ENCODE data around the gene CCL4L2.
"Not testable (repeated sequence)": the region's sequence is repeated elsewhere in the genome, so short reads cannot be mapped to it uniquely, and the experiment has no call there.

CCL4L2 gene

DNA sequence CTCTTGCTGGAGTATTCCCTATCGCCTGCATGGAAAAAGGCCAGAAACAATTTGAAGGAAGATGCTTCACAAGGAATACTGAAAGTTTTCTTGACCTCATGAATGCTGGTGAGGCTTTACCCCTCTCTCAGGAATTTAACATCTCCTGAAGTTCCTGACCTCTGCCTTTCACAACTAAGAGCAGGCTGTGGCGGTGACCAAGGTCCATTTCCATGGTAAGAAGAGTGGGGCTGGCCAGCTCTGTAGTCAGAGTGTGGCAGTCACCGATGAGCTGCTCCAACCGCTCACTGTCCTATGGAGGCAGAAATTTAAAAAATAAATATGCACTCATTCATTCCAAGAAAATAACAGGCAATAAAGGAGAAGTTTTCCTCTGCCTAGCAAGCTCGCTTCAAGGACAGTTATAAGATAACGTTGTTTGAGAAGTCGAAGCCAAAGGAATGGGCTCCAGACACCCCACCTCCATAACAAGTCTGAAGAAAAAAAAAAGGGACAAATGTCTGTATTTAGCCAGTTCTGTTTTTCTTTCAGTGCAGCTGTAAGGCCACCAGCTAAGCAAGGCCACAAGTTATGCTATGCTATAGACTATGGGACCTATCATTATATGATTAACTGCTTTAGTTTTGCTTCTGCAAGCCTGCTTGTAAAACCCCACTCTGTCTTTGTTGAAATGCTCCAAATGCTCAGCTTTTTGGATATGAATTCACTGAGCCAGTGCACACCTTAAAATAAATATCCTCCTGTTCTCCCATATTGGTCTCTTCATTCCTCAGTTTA is 6.0 kb upstream of the CCL4L2 start:
- no peak for DNase-seq
- peaks cover 27% of the 10 kb centered on the region for H3K27me3 ChIP-seq
- no peaks in the 10 kb centered on the region for H3K4me1 ChIP-seq
- TF ChIP-seq, protein P1, sequence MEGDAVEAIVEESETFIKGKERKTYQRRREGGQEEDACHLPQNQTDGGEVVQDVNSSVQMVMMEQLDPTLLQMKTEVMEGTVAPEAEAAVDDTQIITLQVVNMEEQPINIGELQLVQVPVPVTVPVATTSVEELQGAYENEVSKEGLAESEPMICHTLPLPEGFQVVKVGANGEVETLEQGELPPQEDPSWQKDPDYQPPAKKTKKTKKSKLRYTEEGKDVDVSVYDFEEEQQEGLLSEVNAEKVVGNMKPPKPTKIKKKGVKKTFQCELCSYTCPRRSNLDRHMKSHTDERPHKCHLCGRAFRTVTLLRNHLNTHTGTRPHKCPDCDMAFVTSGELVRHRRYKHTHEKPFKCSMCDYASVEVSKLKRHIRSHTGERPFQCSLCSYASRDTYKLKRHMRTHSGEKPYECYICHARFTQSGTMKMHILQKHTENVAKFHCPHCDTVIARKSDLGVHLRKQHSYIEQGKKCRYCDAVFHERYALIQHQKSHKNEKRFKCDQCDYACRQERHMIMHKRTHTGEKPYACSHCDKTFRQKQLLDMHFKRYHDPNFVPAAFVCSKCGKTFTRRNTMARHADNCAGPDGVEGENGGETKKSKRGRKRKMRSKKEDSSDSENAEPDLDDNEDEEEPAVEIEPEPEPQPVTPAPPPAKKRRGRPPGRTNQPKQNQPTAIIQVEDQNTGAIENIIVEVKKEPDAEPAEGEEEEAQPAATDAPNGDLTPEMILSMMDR (IDR thresholded peaks at IDR 0.05; ENCODE audit: low read depth, low read length) = no peak
- no peak overlapping the region for H3K4me3 ChIP-seq (ENCODE audit: low read depth, low read length)
- H3K36me3 ChIP-seq = no peaks in the 10 kb centered on the region
- H3K9me3 ChIP-seq = no peaks in the 10 kb centered on the region

DNA sequence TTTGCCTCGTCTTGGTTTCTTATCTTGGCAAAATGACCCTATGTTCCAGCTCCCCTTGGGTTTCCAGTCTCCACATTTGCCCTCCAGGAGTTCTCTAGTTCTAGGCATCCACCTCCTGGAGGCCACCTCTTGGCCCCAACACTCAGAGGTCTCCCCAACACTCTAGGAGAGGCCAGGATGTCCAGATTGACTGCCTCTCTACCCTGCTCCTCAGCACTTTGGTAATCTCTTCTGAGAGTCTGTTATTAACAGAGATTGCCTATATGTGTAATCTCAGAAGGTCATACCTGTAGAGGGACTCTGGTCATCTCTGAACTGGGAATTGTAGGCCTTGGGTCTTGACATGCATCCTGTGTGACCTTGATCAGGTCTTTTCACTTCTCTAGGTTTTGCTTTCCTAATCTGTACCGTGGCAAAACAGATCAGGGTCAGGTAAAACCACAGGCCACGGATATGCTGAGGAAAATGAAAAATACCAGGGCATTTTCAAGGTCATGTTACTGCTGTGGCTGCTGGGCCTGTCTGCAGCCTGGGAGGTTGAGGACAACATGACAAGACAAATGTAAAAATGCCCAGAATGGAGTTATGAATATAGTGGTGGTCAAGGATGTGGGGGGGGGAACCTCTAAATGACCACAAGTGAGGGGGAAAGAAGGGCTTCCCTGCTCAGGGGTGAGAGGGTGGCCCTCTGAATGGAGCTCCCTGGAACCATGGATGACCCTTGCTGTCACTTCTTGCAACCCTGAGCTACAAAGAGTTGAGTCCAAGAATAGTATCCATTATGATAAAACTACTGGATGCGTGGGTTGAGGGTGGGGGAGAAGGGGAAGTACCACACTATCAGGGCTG is 5.0 kb upstream of the CCL4L2 start:
- no peaks in the 10 kb centered on the region for H3K4me1 ChIP-seq
- no peaks in the 10 kb centered on the region for H3K9me3 ChIP-seq
- peaks cover 27% of the 10 kb centered on the region for H3K27me3 ChIP-seq
- TF ChIP-seq, protein P1 (IDR thresholded peaks at IDR 0.05; ENCODE audit: low read depth, low read length) = no peak
- no peak overlapping the region for H3K4me3 ChIP-seq (ENCODE audit: low read depth, low read length)
- DNase-seq = no peak
- H3K36me3 ChIP-seq = no peaks in the 10 kb centered on the region

DNA sequence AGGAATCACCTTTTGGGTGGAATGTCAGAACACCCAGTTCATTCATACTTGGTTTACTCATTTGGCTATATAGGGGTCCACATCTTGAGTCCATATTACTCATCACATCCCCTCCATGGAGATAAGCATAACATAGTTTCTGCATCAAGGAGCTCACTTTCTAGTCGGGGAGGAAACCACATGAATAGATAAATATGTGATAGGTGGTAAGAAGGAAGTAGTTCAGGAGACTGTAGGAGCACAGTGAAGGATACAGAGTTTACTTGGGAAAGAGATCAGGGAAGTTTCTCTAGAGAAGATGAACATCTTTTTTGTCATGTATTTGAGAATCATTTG is 4.4 kb upstream of the CCL4L2 start:
- not testable (repeated sequence) for H3K4me1 ChIP-seq; H3K4me3 ChIP-seq (ENCODE audit: low read depth, low read length); DNase-seq; H3K9me3 ChIP-seq; H3K36me3 ChIP-seq
- peaks cover 27% of the 10 kb centered on the region for H3K27me3 ChIP-seq

DNA sequence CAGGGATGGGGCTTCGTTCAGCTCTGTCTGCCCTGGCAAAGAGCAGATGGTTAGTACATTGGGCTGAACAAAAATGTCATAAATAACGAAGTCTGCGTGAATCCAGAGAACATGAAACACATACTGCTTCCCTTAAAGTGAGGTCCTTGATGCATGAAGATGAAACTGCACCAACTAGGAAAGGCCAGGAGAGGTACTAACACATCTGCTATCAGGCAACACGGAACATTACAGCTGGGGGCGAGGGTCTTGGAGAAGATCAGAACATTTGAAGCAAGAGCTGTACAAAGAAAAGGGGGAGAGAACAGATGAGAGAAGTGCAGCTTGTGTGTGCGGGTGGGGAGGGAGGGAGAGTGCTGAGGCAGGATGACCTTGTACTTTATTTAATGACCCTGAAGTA is 3.5 kb upstream of the CCL4L2 start:
- H3K27me3 ChIP-seq = peaks cover 23% of the 10 kb centered on the region
- H3K9me3 ChIP-seq; H3K4me1 ChIP-seq; H3K36me3 ChIP-seq; H3K4me3 ChIP-seq (ENCODE audit: low read depth, low read length); DNase-seq: not testable (repeated sequence)

DNA sequence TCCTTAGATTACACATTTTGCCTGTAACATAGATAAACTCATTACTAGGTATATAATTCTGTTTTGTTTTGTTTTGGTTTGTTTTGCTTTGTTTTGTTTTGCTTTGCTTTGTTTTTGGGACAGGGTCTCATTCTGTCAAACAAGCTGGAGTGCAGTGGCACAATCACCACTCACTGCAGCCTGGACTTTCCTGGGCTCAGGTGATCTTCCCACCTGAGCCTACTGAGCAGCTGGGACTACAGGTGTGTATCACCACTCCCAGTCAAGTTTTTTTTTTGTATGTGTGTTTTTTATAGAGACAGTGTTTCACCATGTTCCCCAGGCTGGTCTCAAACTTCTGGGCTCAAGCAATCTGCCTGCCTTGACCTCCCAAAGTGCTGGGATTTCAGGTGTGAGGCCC is 1.3 kb upstream of the CCL4L2 start:
- Histone ChIP-seq H3K27me3 (peaks cover 10% of the 10 kb centered on the region), H3K4me1 (no peaks in the 10 kb centered on the region), H3K9me3 (no peaks in the 10 kb centered on the region), H3K36me3 (no peaks in the 10 kb centered on the region), H3K4me3 (ENCODE audit: low read depth, low read length) (no peak overlapping the region)
- TF ChIP-seq, protein P1 (IDR thresholded peaks at IDR 0.05; ENCODE audit: low read depth, low read length) = no peak
- DNase-seq = no peak

DNA sequence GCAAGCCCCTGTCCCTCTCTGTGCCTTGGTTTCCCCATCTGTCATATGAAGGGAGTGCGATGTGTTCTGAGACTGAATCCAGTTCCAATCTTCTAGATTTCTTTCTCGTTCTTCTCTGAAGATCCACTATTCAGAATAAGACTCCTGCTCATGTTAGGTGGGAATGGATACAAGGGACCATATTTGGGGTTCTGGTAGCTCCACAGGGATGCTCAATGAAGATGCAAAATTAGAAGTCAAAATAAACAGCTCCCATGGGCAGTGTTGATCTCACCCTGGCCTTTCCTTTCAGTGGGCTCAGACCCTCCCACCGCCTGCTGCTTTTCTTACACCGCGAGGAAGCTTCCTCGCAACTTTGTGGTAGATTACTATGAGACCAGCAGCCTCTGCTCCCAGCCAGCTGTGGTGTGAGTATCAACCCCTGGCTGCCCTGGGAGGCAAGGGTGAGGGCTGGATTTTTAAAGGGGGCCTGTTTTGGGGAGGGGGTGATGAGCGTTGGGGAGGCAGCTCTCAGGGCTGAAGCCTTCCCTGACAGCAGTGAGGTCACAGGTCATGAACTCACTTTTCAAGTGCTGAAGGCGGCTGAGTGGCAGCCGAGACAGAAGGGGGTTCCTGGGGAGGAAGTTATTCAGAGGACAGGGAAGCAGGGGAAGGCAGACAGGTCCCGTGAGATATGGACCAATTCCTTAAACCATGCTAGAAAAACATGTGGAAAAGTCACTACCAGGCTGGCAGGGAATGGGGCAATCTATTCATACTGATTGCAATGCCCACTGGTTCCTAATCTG is 815 bp downstream of the CCL4L2 start:
- H3K4me3 ChIP-seq (ENCODE audit: low read depth, low read length); H3K9me3 ChIP-seq; DNase-seq; H3K27me3 ChIP-seq; H3K36me3 ChIP-seq; H3K4me1 ChIP-seq: not testable (repeated sequence)

DNA sequence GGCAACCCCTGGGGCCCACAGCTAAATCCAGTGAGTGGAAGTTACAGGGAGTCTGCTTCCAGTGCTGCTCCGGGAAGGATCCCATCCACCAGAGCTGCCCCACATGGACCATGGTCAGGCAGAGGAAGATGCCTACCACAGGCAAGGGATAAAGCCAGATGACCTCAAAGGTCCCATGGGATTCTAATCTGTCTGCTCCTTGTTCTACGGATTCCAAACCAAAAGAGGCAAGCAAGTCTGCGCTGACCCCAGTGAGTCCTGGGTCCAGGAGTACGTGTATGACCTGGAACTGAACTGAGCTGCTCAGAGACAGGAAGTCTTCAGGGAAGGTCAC is 1.4 kb downstream of the CCL4L2 start:
- Histone ChIP-seq H3K27me3 (no peaks in the 10 kb centered on the region; the same call in none of the 2 replicates), H3K36me3 (no peaks in the 10 kb centered on the region), H3K4me3 (ENCODE audit: low read depth, low read length) (no peak overlapping the region), H3K9me3 (no peaks in the 10 kb centered on the region), H3K4me1 (no peaks in the 10 kb centered on the region)
- no peak for DNase-seq
- TF ChIP-seq, protein P1 (IDR thresholded peaks at IDR 0.05; ENCODE audit: low read depth, low read length) = no peak
